B cell (primary cell): ENCODE results near the gene KCNT1. TPM values are rescaled to one million over a fixed set of nuclear protein-coding genes. Genes with fewer than 3 reads are reported as not detected.

Experiments
- ATAC-seq: fragments of 200-7000 bp; cut with Tn5 transposase; one replicate; pipeline ENCODE4 v1.10.0; 2021; ENCODE audit warnings: low read depth, mild to moderate bottlenecking, moderate number of reproducible peaks, moderate library complexity
- CTCF ChIA-PET: fragments of 350-600 bp; sonication (Branson Sonifier 250); formaldehyde crosslinking; loops from one replicate; lab custom pipeline; 2021; ENCODE audit warnings: antibody characterized with exemption, inconsistent platforms; lab: Charles Lee
- POLR2A ChIA-PET: fragments of 350-600 bp; sonication (Branson Sonifier 250); formaldehyde crosslinking; loops from one replicate; lab custom pipeline; 2021; ENCODE audit warnings: antibody characterized with exemption; lab: Charles Lee
- DNase-seq: peaks from one replicate; pipeline ENCODE4 v3.0.0; 2013
- H2AFZ ChIP-seq: 2 replicates; pipeline ENCODE4 v1.6.1; 2012; ENCODE audit warnings: mild to moderate bottlenecking, low read depth, low read length; ENCODE audit not compliant: insufficient read depth, poor library complexity, severe bottlenecking
- H3K27ac ChIP-seq, 2 donors: 1 replicate in 1 of 2; 2 replicates in 1 of 2; pipeline ENCODE4 v1.5.1; 2012 to 2013; ENCODE audit warnings: low read length in 2 of 2, mild to moderate bottlenecking in 2 of 2, moderate library complexity in 1 of 2
- H3K27me3 ChIP-seq, 4 experiments: fragments of 200-600 bp in 1 of 4; sonication (generic) in 1 of 4; replicated peaks in 1 of 4; 1 replicate in 2 of 4; 2 replicates in 2 of 4; pipeline versions ENCODE4 v1.6.1 to v1.7.0; 2013 to 2016; ENCODE audit warnings: low read length in 3 of 4, mild to moderate bottlenecking in 2 of 4, mixed read lengths in 1 of 4, moderate library complexity in 1 of 4; ENCODE audit not compliant: insufficient read depth in 4 of 4, control insufficient read depth in 3 of 4; ENCODE audit errors: control extremely low read depth in 1 of 4
- H3K36me3 ChIP-seq, 2 experiments: replicated peaks in 1 of 2; 1 replicate in 1 of 2; 2 replicates in 1 of 2; pipeline versions ENCODE4 v1.6.1 to v1.7.1; 2013; ENCODE audit warnings: low read length in 1 of 2; ENCODE audit not compliant: insufficient read depth in 2 of 2, control insufficient read depth in 1 of 2; ENCODE audit errors: control extremely low read depth in 1 of 2, extremely low read depth in 1 of 2
- H3K4me1 ChIP-seq, 2 donors: fragments of 200-600 bp in 1 of 2; sonication (generic) in 1 of 2; 1 replicate in 1 of 2; 2 replicates in 1 of 2; pipeline versions ENCODE4 v1.5.1 to v1.6.1; 2013 to 2017; ENCODE audit warnings: low read length in 2 of 2; ENCODE audit not compliant: control insufficient read depth in 2 of 2, insufficient read depth in 2 of 2
- H3K4me2 ChIP-seq: replicated peaks from 2 replicates; pipeline ENCODE3; 2012; ENCODE audit warnings: mild to moderate bottlenecking, low read depth, low read length; ENCODE audit not compliant: poor library complexity, severe bottlenecking
- H3K4me3 ChIP-seq, 5 experiments: fragments of 200-600 bp in 1 of 5; sonication (generic) in 1 of 5; 1 replicate in 3 of 5; 2 replicates in 2 of 5; pipeline versions ENCODE4 v1.5.1 to v1.7.0; 2011 to 2016; ENCODE audit warnings: low read length in 4 of 5, mild to moderate bottlenecking in 4 of 5, low read depth in 2 of 5, control low read depth in 1 of 5, moderate library complexity in 1 of 5; ENCODE audit not compliant: insufficient read depth in 1 of 5; ENCODE audit errors: control extremely low read depth in 1 of 5, extremely low read depth in 1 of 5
- H3K79me2 ChIP-seq: fragments of 200-600 bp; sonication (generic); one replicate; pipeline ENCODE4 v1.6.0; 2016; ENCODE audit warnings: low read length; ENCODE audit not compliant: control insufficient read depth, insufficient read depth
- H3K9ac ChIP-seq: fragments of 200-600 bp; sonication (generic); 2 replicates; pipeline ENCODE4 v1.6.1; 2017; ENCODE audit warnings: mild to moderate bottlenecking, low read length, moderate library complexity
- H3K9me3 ChIP-seq, 3 donors: one replicate each; pipeline versions ENCODE4 v1.6.1 to v1.7.1; 2013; ENCODE audit warnings: low read length in 2 of 3; ENCODE audit not compliant: control insufficient read depth in 2 of 3, insufficient read depth in 1 of 3; ENCODE audit errors: control extremely low read depth in 1 of 3
- H4K20me1 ChIP-seq: 2 replicates; pipeline ENCODE4 v1.6.0; 2012; ENCODE audit warnings: mild to moderate bottlenecking, low read length; ENCODE audit not compliant: insufficient read depth, control insufficient read depth, poor library complexity, severe bottlenecking
- H3K27ac Mint-ChIP-seq: one replicate; pipeline ENCODE4 v1.8.0; 2021; ENCODE audit warnings: mixed read lengths
- H3K27me3 Mint-ChIP-seq: one replicate; pipeline ENCODE4 v1.8.0; 2021; ENCODE audit warnings: mixed read lengths
- H3K4me1 Mint-ChIP-seq: one replicate; pipeline ENCODE4 v1.8.0; 2021; ENCODE audit warnings: mixed read lengths
- H3K4me3 Mint-ChIP-seq: one replicate; pipeline ENCODE4 v1.8.0; 2021; ENCODE audit warnings: mixed read lengths
- H3K9me3 Mint-ChIP-seq: one replicate; pipeline ENCODE4 v1.8.0; 2022; ENCODE audit warnings: mixed read lengths; ENCODE audit not compliant: insufficient read depth
- CTCF ChIP-seq: fragments of 200-600 bp; IDR thresholded peaks from one replicate; pipeline ENCODE4 v1.8.0; 2022; ENCODE audit warnings: antibody characterized with exemption, mild to moderate bottlenecking
- EZH2 ChIP-seq: IDR thresholded peaks from 2 replicates; pipeline ENCODE4 v1.6.1; 2012; ENCODE audit warnings: borderline replicate concordance, low read depth, mild to moderate bottlenecking, moderate library complexity, low read length; ENCODE audit not compliant: insufficient read depth, poor library complexity, severe bottlenecking
- WGBS: methylation state at CpG from one replicate; pipeline ENCODE4 v1.1.5; 2013; ENCODE audit warnings: missing lambda C conversion rate; ENCODE audit not compliant: insufficient coverage; 5-methylcytosine and 5-hydroxymethylcytosine counted together
- intact Hi-C: fragments of 100-400 bp; cut with micrococcal nuclease; formaldehyde crosslinking; loops from one replicate; pipeline ENCODE4 v1.10.0; 2022
- polyA plus RNA-seq: library from polyadenylated mRNA; depleted of rRNA; stranded (reverse); fragments of >200 nt; gene quantifications from 2 replicates; pipeline ENCODE4 v1.2.3, GENCODE V29; 2012
- total RNA-seq, 2 donors: library from RNA; stranded (reverse); fragments of 120-200 nt in 1 of 2; gene quantifications; 1 replicate in 1 of 2; 2 replicates in 1 of 2; pipeline versions ENCODE4 v1.2.3 to v1.2.4, GENCODE V29; 2013 to 2022

The KCNT1 gene
- total and polyA plus RNA-seq, 2 donors (not counting 1 experiment from before 2014, with no cell fraction given) = not detected

GRCh38 chr9:135775911-135776310 lies 73.9 kb downstream of the KCNT1 start:
- DNase-seq (no peak), ATAC-seq (no peak)
- no peaks in the 10 kb centered on the region for H3K4me1 Mint-ChIP-seq
- no peak overlapping the region for H3K4me3 ChIP-seq
- no peaks in the 10 kb centered on the region for H3K4me1 ChIP-seq
- H3K9me3 ChIP-seq = peaks cover 0 to 2% (median 0%) of the 10 kb centered on the region in 3 donors
- WGBS = 74% methylated on average over 3 of the region's 7 CpGs
- no peaks in the 10 kb centered on the region for H3K36me3 ChIP-seq
- no peaks in the 10 kb centered on the region for H3K27me3 Mint-ChIP-seq
- no peak overlapping the region for H3K27ac Mint-ChIP-seq
- H2AFZ ChIP-seq = no peak overlapping the region
- H3K27me3 ChIP-seq = no peaks in the 10 kb centered on the region
- H3K4me3 Mint-ChIP-seq = no peak overlapping the region
- TF ChIP-seq CTCF = no peak
- no peak for TF ChIP-seq EZH2
- intact Hi-C loops = no loop called here
- no peak overlapping the region for H3K9ac ChIP-seq
- no peaks in the 10 kb centered on the region for H3K9me3 Mint-ChIP-seq
- H4K20me1 ChIP-seq = no peaks in the 10 kb centered on the region
- ChIA-PET CTCF (no interaction called here), POLR2A (no interaction called here)
- H3K79me2 ChIP-seq = no peaks in the 10 kb centered on the region
- no peak overlapping the region for H3K4me2 ChIP-seq
- no peak overlapping the region for H3K27ac ChIP-seq

DNA sequence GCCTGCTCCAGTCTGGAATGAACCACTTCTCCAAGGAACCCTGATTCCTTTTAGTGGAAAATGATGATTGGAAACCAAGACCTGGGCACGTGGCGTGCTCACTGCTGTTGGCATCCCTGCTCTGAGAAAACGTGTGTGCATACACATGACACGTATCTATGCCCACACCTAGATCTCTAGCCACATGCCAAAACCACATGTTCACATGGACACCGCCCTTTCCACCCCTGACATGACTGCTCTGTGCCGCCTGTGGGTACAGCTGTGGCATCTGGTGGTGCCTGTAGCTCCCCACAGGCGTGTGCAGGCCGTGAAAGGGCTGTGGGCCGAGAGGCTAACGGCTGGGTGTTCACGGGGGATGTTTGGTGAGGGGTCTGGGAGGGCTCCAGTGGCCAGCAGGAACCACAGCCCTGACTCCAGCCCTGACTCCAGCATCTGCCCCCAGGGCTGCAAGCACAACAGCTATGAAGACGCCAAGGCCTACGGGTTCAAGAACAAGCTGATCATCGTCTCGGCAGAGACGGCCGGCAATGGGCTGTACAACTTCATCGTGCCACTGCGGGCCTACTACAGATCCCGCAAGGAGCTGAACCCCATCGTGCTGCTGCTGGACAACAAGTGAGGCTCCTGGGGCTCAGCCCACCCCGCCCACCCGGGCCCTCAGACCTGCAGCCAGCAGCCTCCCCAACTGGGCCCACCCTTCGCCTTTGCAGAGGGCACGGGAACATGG lies 75.1 kb downstream of the KCNT1 start:
- Histone ChIP-seq H3K27ac (no peak overlapping the region), H3K36me3 (no peaks in the 10 kb centered on the region), H3K4me1 (no peaks in the 10 kb centered on the region), H3K4me2 (no peak overlapping the region), H3K27me3 (no peaks in the 10 kb centered on the region), H3K4me3 (no peak overlapping the region), H3K9me3 (peaks cover 0 to 2% (median 0%) of the 10 kb centered on the region in 3 donors), H2AFZ (no peak overlapping the region), H4K20me1 (no peaks in the 10 kb centered on the region), H3K9ac (no peak overlapping the region), H3K79me2 (no peaks in the 10 kb centered on the region)
- H3K4me3 Mint-ChIP-seq = no peak overlapping the region
- H3K9me3 Mint-ChIP-seq = no peaks in the 10 kb centered on the region
- no peak for ATAC-seq
- no peaks in the 10 kb centered on the region for H3K27me3 Mint-ChIP-seq
- no peak for DNase-seq
- WGBS = 87% methylated on average over 22 of the region's 25 CpGs
- no peak overlapping the region for H3K27ac Mint-ChIP-seq
- intact Hi-C loops = no loop called here
- POLR2A ChIA-PET = no interaction called here
- CTCF ChIA-PET = no interaction called here
- no peaks in the 10 kb centered on the region for H3K4me1 Mint-ChIP-seq
- TF ChIP-seq EZH2 (no peak), CTCF (no peak)
